ENCODE measurements around the gene TNIP1.

DNA sequence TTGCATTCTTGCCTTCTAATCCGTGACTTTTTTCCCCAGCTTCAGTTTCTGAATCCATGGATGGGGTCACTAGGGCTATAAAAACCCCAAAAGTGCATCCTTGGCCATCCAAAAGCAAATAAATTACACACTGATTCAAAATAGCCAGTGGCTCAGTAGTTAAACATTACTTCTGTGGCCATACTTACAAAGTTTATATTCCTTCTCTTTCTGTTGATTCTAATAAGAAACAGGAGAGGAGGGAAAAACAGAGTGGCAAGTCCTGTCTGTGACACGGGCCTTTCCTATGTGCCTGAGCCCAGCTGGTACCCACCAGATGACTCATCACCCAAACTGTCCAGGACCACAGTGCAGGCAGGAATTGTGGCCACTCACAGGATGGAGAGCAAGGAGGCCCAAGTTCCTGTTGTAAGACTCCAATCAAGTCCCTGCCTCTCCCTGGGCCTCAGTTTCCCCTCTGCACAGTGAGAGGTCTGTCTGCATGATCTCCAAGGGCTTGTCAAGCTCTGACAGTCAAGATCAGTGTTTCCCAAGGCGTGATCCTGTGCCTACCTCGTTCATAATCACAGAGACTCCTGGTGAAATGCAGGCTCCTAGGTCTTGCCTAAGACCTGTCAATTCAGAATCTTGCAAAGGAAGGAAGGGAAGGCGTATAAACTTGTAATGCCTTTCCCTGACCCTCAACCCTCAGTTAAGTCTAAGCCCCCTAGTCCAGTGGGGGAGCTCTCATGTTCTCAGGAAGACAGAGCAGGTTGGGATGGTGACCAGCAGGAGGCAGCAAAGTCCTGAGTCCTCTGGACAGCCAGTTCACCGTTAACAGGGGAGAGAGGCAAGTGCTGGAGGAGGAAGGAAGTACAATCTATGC is 29.5 kb downstream of the TNIP1 start:
- TF ChIP-seq, protein P1, sequence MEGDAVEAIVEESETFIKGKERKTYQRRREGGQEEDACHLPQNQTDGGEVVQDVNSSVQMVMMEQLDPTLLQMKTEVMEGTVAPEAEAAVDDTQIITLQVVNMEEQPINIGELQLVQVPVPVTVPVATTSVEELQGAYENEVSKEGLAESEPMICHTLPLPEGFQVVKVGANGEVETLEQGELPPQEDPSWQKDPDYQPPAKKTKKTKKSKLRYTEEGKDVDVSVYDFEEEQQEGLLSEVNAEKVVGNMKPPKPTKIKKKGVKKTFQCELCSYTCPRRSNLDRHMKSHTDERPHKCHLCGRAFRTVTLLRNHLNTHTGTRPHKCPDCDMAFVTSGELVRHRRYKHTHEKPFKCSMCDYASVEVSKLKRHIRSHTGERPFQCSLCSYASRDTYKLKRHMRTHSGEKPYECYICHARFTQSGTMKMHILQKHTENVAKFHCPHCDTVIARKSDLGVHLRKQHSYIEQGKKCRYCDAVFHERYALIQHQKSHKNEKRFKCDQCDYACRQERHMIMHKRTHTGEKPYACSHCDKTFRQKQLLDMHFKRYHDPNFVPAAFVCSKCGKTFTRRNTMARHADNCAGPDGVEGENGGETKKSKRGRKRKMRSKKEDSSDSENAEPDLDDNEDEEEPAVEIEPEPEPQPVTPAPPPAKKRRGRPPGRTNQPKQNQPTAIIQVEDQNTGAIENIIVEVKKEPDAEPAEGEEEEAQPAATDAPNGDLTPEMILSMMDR (conservative IDR thresholded peaks at IDR 0.05; ENCODE audit: low read length) = peak; percentile 97
- no peak for TF ChIP-seq EZH2phosphoT487 (IDR thresholded peaks at IDR 0.05; ENCODE audit: borderline replicate concordance, low read depth, low read length)
